ENCODE data around the gene IFNAR2. TPM values are rescaled to one million over a fixed set of nuclear protein-coding genes. Genes with fewer than 3 reads are reported as not detected.

IFNAR2 gene
- total RNA-seq, 1 experiment from 2014 or later: 12.3 TPM

DNA sequence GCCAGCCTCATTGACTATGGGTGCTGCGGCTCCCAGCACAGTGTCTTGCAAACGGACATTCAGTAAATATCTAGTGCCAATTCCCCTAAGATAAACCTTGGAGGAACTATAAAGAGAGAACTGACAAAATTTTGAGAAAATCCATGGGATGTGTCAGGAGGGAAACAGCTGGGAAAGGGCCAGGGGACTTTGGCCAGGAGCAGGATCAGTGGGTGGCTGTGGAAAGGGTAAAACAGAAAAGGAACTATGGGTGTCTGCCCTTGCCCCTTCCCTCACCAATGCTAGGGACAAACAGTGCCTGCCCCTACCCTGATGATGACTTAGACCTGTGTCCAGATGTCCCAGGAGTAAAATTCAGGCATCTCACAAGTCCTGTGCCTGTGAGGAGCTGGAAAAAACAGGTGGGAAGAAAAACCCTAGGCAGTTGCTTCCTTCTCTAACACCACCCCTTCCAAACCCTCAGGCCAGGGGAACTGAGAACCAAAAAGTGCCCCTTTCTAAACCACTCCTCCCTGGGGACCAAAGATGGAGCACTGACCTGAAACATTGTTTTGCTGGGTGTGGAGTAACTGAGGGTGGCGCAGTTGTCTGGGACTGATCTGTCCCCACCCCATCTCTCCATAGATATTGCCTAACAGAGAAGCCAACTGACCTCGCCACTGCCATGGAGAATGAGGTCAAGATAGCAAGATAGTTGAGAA, 22.1 kb upstream of the IFNAR2 start:
- no peak for ATAC-seq
- Histone ChIP-seq H3K36me3 (ENCODE audit: control insufficient read depth in 1 of 2, insufficient read depth in 2 of 2, low read length in 2 of 2) (no peaks in the 10 kb centered on the region), H3K4me3 (replicated peaks in 1 of 2; ENCODE audit: low read depth in 1 of 2, low read length in 2 of 2) (no peak overlapping the region), H3K9me3 (ENCODE audit: control insufficient read depth in 1 of 2, insufficient read depth in 1 of 2, low read depth in 1 of 2, low read length in 2 of 2) (no peaks in the 10 kb centered on the region; a peak in 1 of 4 replicates), H3K4me1 (ENCODE audit: control insufficient read depth in 1 of 2, insufficient read depth in 2 of 2, low read length in 2 of 2) (peaks cover 6 to 23% of the 10 kb centered on the region in 2 experiments), H3K9me2 (ENCODE audit: insufficient read depth) (no peaks in the 10 kb centered on the region), H3K4me2 (ENCODE audit: low read length) (no peak overlapping the region), H3K79me2 (ENCODE audit: insufficient read depth, low read length) (no peaks in the 10 kb centered on the region), H3K27me3 (ENCODE audit: insufficient read depth, low read length) (no peaks in the 10 kb centered on the region), H3K9ac (ENCODE audit: low read length) (no peak overlapping the region), H3K27ac (ENCODE audit: low read depth, low read length) (no peak overlapping the region), H4K20me1 (ENCODE audit: insufficient read depth) (no peaks in the 10 kb centered on the region), H2AFZ (ENCODE audit: low read depth, low read length, poor library complexity, severe bottlenecking) (no peak overlapping the region)
- ChIA-PET CTCF (no interaction called here), RAD21 (ENCODE audit: low non-redundant PET in 1 of 2, low total read pairs in 2 of 2, uncharacterized antibody in 2 of 2, unreplicated experiment in 2 of 2) (no interaction called here), POLR2A (no interaction called here)
- DNase-seq (ENCODE audit: low read depth, low spot score): no peak
- TF ChIP-seq ZFX (IDR thresholded peaks at IDR 0.05) (no peak), ELF1 (IDR thresholded peaks at IDR 0.05; ENCODE audit: borderline replicate concordance, low read depth) (no peak), SP1 (IDR thresholded peaks at IDR 0.05; ENCODE audit: low read depth) (no peak), CBX3 (IDR thresholded peaks at IDR 0.05; ENCODE audit: low read depth) (no peak), ZNF274 (IDR thresholded peaks at IDR 0.05; ENCODE audit: low read depth, low read length) (no peak), CEBPB (IDR thresholded peaks at IDR 0.05; ENCODE audit: low read depth) (no peak), EZH2phosphoT487 (IDR thresholded peaks at IDR 0.05; ENCODE audit: borderline replicate concordance) (no peak), EGR1 (IDR thresholded peaks at IDR 0.05; ENCODE audit: low read depth) (no peak), SIN3A (IDR thresholded peaks at IDR 0.05; ENCODE audit: low read depth) (no peak), RAD21 (IDR thresholded peaks at IDR 0.05; ENCODE audit: low read depth) (no peak), YY1 (IDR thresholded peaks at IDR 0.05; ENCODE audit: extremely low read depth, insufficient replicate concordance, low read depth, low read length) (no peak), TCF7L2 (IDR thresholded peaks at IDR 0.05; ENCODE audit: borderline replicate concordance, extremely low read depth, insufficient read depth, insufficient read length) (no peak), POLR2AphosphoS5 (IDR thresholded peaks at IDR 0.05; ENCODE audit: low read depth, low read length) (no peak), SRF (IDR thresholded peaks at IDR 0.05; ENCODE audit: low read depth) (no peak), EZH2 (IDR thresholded peaks at IDR 0.05) (no peak)
- TF ChIP-seq, protein P1, sequence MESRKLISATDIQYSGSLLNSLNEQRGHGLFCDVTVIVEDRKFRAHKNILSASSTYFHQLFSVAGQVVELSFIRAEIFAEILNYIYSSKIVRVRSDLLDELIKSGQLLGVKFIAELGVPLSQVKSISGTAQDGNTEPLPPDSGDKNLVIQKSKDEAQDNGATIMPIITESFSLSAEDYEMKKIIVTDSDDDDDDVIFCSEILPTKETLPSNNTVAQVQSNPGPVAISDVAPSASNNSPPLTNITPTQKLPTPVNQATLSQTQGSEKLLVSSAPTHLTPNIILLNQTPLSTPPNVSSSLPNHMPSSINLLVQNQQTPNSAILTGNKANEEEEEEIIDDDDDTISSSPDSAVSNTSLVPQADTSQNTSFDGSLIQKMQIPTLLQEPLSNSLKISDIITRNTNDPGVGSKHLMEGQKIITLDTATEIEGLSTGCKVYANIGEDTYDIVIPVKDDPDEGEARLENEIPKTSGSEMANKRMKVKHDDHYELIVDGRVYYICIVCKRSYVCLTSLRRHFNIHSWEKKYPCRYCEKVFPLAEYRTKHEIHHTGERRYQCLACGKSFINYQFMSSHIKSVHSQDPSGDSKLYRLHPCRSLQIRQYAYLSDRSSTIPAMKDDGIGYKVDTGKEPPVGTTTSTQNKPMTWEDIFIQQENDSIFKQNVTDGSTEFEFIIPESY (IDR thresholded peaks at IDR 0.05; ENCODE audit: extremely low read depth, insufficient replicate concordance, low read length): no peak
- TF ChIP-seq, protein P2, sequence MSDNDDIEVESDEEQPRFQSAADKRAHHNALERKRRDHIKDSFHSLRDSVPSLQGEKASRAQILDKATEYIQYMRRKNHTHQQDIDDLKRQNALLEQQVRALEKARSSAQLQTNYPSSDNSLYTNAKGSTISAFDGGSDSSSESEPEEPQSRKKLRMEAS (IDR thresholded peaks at IDR 0.05): no peak
- TF ChIP-seq, protein P3, sequence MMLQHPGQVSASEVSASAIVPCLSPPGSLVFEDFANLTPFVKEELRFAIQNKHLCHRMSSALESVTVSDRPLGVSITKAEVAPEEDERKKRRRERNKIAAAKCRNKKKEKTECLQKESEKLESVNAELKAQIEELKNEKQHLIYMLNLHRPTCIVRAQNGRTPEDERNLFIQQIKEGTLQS (IDR thresholded peaks at IDR 0.05): no peak
- TF ChIP-seq, protein P4, sequence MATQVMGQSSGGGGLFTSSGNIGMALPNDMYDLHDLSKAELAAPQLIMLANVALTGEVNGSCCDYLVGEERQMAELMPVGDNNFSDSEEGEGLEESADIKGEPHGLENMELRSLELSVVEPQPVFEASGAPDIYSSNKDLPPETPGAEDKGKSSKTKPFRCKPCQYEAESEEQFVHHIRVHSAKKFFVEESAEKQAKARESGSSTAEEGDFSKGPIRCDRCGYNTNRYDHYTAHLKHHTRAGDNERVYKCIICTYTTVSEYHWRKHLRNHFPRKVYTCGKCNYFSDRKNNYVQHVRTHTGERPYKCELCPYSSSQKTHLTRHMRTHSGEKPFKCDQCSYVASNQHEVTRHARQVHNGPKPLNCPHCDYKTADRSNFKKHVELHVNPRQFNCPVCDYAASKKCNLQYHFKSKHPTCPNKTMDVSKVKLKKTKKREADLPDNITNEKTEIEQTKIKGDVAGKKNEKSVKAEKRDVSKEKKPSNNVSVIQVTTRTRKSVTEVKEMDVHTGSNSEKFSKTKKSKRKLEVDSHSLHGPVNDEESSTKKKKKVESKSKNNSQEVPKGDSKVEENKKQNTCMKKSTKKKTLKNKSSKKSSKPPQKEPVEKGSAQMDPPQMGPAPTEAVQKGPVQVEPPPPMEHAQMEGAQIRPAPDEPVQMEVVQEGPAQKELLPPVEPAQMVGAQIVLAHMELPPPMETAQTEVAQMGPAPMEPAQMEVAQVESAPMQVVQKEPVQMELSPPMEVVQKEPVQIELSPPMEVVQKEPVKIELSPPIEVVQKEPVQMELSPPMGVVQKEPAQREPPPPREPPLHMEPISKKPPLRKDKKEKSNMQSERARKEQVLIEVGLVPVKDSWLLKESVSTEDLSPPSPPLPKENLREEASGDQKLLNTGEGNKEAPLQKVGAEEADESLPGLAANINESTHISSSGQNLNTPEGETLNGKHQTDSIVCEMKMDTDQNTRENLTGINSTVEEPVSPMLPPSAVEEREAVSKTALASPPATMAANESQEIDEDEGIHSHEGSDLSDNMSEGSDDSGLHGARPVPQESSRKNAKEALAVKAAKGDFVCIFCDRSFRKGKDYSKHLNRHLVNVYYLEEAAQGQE (IDR thresholded peaks at IDR 0.05; ENCODE audit: low read depth): no peak
- TF ChIP-seq, protein P5, sequence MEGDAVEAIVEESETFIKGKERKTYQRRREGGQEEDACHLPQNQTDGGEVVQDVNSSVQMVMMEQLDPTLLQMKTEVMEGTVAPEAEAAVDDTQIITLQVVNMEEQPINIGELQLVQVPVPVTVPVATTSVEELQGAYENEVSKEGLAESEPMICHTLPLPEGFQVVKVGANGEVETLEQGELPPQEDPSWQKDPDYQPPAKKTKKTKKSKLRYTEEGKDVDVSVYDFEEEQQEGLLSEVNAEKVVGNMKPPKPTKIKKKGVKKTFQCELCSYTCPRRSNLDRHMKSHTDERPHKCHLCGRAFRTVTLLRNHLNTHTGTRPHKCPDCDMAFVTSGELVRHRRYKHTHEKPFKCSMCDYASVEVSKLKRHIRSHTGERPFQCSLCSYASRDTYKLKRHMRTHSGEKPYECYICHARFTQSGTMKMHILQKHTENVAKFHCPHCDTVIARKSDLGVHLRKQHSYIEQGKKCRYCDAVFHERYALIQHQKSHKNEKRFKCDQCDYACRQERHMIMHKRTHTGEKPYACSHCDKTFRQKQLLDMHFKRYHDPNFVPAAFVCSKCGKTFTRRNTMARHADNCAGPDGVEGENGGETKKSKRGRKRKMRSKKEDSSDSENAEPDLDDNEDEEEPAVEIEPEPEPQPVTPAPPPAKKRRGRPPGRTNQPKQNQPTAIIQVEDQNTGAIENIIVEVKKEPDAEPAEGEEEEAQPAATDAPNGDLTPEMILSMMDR (IDR thresholded peaks at IDR 0.05 in 2 of 3, conservative IDR thresholded peaks at IDR 0.05 in 1 of 3; ENCODE audit: borderline replicate concordance in 1 of 3, insufficient read depth in 1 of 3, low read depth in 2 of 3, low read length in 2 of 3): no peak
- intact Hi-C loops (cut with micrococcal nuclease): no loop called here
- BruUV-seq (replicated peaks): no TSS peak
